Stimulated activated memory B cell treated with anti-CD40 and anti-IgM and Interleukin-4, amounts not matched to agents 10 μg/mL and 1 μg/mL and 100 μg/mL, for 72 hours (primary cell): Measurements from ENCODE around the gene CTDP1.

ENCODE experiments used
- ATAC-seq: fragments of 150-1000 bp; cut with Tn5 transposase; 2 replicates; pipeline ENCODE4 v1.10.0; 2021
- H3K27ac Mint-ChIP-seq: one replicate; pipeline ENCODE4 v1.8.0; 2022; ENCODE audit warnings: mild to moderate bottlenecking, mixed read lengths
- H3K27me3 Mint-ChIP-seq: one replicate; pipeline ENCODE4 v1.8.0; 2022; ENCODE audit warnings: mixed read lengths
- H3K36me3 Mint-ChIP-seq: one replicate; pipeline ENCODE4 v1.8.0; 2022; ENCODE audit warnings: mixed read lengths
- H3K4me1 Mint-ChIP-seq: one replicate; pipeline ENCODE4 v1.8.0; 2022; ENCODE audit warnings: mixed read lengths
- H3K4me3 Mint-ChIP-seq: one replicate; pipeline ENCODE4 v1.8.0; 2022; ENCODE audit warnings: mild to moderate bottlenecking, moderate library complexity, mixed read lengths
- H3K9me3 Mint-ChIP-seq: one replicate; pipeline ENCODE4 v1.8.0; 2022; ENCODE audit warnings: mixed read lengths

Gene CTDP1

GRCh38 chr18:79641722-79642497 lies 37.7 kb upstream of the CTDP1 start:
- peaks cover 26% of the 10 kb centered on the region for H3K4me1 Mint-ChIP-seq
- H3K27ac Mint-ChIP-seq: peak overlapping the region; percentile 44
- no peaks in the 10 kb centered on the region for H3K36me3 Mint-ChIP-seq
- no peak overlapping the region for H3K4me3 Mint-ChIP-seq
- ATAC-seq: no peak
- no peaks in the 10 kb centered on the region for H3K9me3 Mint-ChIP-seq
- no peaks in the 10 kb centered on the region for H3K27me3 Mint-ChIP-seq

DNA sequence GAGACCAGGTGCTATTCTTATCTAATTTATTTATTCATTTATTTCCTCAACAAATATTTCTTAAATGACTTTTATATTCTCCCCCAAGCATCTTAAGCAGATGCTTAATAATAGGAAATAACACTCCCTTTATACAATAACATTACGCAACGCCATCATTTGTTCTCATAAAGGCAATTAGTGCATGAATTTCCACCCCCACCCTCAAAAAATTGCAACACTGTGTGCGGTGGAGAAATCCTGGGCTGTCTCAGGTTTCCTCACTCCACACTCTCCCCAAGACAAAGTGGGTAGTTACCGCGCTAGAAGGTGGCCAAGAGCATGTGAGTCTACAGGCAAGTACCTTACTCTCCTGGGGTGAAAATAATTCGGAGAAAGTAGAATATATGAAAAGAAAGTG lies 37.0 kb upstream of the CTDP1 start:
- no peak overlapping the region for H3K4me3 Mint-ChIP-seq
- peaks cover 26% of the 10 kb centered on the region for H3K4me1 Mint-ChIP-seq
- no peaks in the 10 kb centered on the region for H3K36me3 Mint-ChIP-seq
- peak overlapping the region; percentile 44 for H3K27ac Mint-ChIP-seq
- no peaks in the 10 kb centered on the region for H3K9me3 Mint-ChIP-seq
- H3K27me3 Mint-ChIP-seq: no peaks in the 10 kb centered on the region
- ATAC-seq: no peak

GRCh38 chr18:79643054-79643984 lies 36.3 kb upstream of the CTDP1 start:
- Mint-ChIP-seq H3K36me3 (no peaks in the 10 kb centered on the region), H3K27me3 (no peaks in the 10 kb centered on the region), H3K27ac (peak overlapping the region; percentile 44), H3K4me3 (no peak overlapping the region), H3K9me3 (no peaks in the 10 kb centered on the region), H3K4me1 (peaks cover 26% of the 10 kb centered on the region)
- peak; percentile 67 for ATAC-seq

DNA sequence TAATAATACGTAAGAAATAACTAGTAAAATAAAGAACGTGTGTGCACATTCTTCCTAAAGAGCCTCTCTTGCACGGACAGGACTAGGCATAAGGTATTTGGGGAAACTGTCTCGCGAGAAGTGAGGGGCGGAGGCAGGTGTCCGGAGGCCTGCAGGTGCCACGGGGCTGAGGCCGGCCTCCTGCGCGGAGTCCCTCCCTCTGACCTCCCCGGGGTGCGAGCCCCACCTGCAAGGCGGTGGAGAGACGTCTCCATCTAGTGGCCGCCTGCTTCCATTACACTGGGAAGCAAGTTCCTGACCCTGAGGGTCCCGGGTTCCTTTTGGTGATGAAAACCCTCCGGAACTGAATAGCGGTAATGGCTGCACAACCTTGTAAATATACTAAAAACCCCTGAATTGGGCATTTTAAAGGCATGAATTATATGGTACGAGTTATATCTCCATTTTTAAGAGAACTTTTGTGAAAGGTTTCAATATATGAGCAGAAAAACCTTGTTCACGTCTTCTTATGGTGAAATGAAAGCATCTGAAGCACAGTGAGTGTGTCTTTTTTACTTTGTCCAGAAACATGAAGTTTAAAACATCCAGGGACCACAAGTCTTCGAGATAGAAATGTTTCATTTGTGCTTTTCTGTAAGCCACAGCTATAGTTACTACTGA lies 35.5 kb upstream of the CTDP1 start:
- Mint-ChIP-seq H3K27me3 (peaks cover 5% of the 10 kb centered on the region), H3K9me3 (no peaks in the 10 kb centered on the region), H3K36me3 (no peaks in the 10 kb centered on the region), H3K4me3 (no peak overlapping the region), H3K4me1 (peaks cover 26% of the 10 kb centered on the region), H3K27ac (peak overlapping the region; percentile 44)
- ATAC-seq: peak; percentile 81

- no peaks in the 10 kb centered on the region for H3K9me3 Mint-ChIP-seq
- no peak for ATAC-seq
- H3K27ac Mint-ChIP-seq: no peak overlapping the region
- H3K4me1 Mint-ChIP-seq: peaks cover 25% of the 10 kb centered on the region
- H3K36me3 Mint-ChIP-seq: no peaks in the 10 kb centered on the region
- no peak overlapping the region for H3K4me3 Mint-ChIP-seq
- H3K27me3 Mint-ChIP-seq: peaks cover 8% of the 10 kb centered on the region
Observed at GRCh38 chr18:79644666-79645057, 34.9 kb upstream of the CTDP1 start.

DNA sequence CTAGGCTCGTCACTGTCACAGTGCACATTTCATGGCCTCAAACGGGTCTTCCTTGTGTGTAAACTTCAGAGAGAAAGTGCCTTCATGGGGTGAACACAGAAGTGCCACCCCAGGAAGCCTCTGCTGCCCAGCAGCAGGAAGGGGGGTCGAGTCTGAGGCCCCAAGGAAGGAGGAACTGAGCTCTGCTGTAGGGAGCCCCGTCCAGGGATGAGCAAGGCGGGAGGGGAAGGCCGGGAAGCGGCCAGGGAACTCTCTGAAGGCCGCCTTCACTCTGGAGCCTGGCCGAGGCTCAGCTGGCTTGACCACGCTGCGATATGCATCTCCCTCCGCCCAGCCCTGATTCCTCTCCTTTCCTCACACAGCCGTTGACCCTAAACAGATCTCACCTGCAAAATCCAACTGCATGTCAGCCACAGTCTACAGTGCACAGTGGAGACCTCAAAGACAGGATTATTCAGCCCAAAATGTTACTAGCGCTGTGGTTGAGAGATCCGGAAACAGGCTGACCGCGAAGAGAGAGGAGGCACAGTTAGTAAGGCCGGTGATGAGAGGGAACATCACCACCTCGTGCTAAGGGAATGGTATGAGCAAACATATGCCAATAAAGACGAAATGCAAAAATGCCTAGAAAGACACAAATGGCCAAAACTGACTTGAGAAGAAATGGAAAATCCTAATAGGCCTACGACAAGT lies 34.2 kb upstream of the CTDP1 start:
- Mint-ChIP-seq H3K9me3 (no peaks in the 10 kb centered on the region), H3K27ac (no peak overlapping the region), H3K4me3 (no peak overlapping the region), H3K4me1 (peaks cover 18% of the 10 kb centered on the region), H3K27me3 (peaks cover 8% of the 10 kb centered on the region), H3K36me3 (no peaks in the 10 kb centered on the region)
- ATAC-seq: no peak

DNA sequence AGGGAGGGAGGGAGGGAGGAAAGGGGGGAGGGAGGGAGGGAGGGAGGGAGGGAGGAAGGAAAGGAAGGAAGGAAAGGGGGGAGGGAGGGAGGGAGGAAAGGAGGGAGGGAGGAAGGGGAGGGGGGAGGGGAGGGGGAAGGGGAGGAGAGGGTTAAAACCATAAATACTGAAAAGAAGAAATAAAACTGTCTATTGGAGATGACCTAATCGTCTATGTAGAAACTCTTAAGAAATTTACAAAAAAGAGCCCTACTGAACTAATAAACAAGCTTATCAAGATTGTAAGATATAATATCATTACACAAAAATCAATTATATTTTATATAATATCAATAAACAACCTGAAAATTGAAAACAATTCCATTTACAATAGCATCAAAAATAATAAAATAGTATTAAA lies 32.3 kb upstream of the CTDP1 start:
- no peak for ATAC-seq
- no peaks in the 10 kb centered on the region for H3K36me3 Mint-ChIP-seq
- no peaks in the 10 kb centered on the region for H3K9me3 Mint-ChIP-seq
- no peak overlapping the region for H3K4me3 Mint-ChIP-seq
- peaks cover 18% of the 10 kb centered on the region for H3K4me1 Mint-ChIP-seq
- peaks cover 8% of the 10 kb centered on the region for H3K27me3 Mint-ChIP-seq
- no peak overlapping the region for H3K27ac Mint-ChIP-seq

- no peak overlapping the region for H3K27ac Mint-ChIP-seq
- no peak overlapping the region for H3K4me3 Mint-ChIP-seq
- peaks cover 8% of the 10 kb centered on the region for H3K27me3 Mint-ChIP-seq
- H3K4me1 Mint-ChIP-seq: no peaks in the 10 kb centered on the region
- H3K36me3 Mint-ChIP-seq: peaks cover 5% of the 10 kb centered on the region
- ATAC-seq: no peak
- peaks cover 2% of the 10 kb centered on the region for H3K9me3 Mint-ChIP-seq
Observed at GRCh38 chr18:79650959-79651358, 28.6 kb upstream of the CTDP1 start.

GRCh38 chr18:79657342-79657996 lies 22.1 kb upstream of the CTDP1 start:
- H3K27ac Mint-ChIP-seq: no peak overlapping the region
- H3K36me3 Mint-ChIP-seq: peaks cover 7% of the 10 kb centered on the region
- no peak overlapping the region for H3K4me3 Mint-ChIP-seq
- no peak for ATAC-seq
- H3K4me1 Mint-ChIP-seq: no peaks in the 10 kb centered on the region
- H3K27me3 Mint-ChIP-seq: no peaks in the 10 kb centered on the region
- H3K9me3 Mint-ChIP-seq: peaks cover 6% of the 10 kb centered on the region

- Mint-ChIP-seq H3K4me1 (no peaks in the 10 kb centered on the region), H3K27ac (no peak overlapping the region), H3K36me3 (peaks cover 7% of the 10 kb centered on the region), H3K27me3 (no peaks in the 10 kb centered on the region), H3K4me3 (no peak overlapping the region), H3K9me3 (peaks cover 6% of the 10 kb centered on the region)
- no peak for ATAC-seq
Observed at GRCh38 chr18:79658366-79658765, 21.2 kb upstream of the CTDP1 start.

GRCh38 chr18:79659733-79660132 lies 19.9 kb upstream of the CTDP1 start:
- H3K9me3 Mint-ChIP-seq: peaks cover 9% of the 10 kb centered on the region
- peaks cover 8% of the 10 kb centered on the region for H3K27me3 Mint-ChIP-seq
- H3K36me3 Mint-ChIP-seq: peaks cover 7% of the 10 kb centered on the region
- ATAC-seq: no peak
- H3K27ac Mint-ChIP-seq: no peak overlapping the region
- no peaks in the 10 kb centered on the region for H3K4me1 Mint-ChIP-seq
- H3K4me3 Mint-ChIP-seq: no peak overlapping the region

GRCh38 chr18:79662034-79662433 lies 17.6 kb upstream of the CTDP1 start:
- Mint-ChIP-seq H3K27ac (no peak overlapping the region), H3K4me1 (no peaks in the 10 kb centered on the region), H3K4me3 (no peak overlapping the region), H3K27me3 (peaks cover 8% of the 10 kb centered on the region), H3K36me3 (no peaks in the 10 kb centered on the region), H3K9me3 (peaks cover 3% of the 10 kb centered on the region)
- ATAC-seq: no peak

GRCh38 chr18:79662439-79662838 lies 17.2 kb upstream of the CTDP1 start:
- no peaks in the 10 kb centered on the region for H3K4me1 Mint-ChIP-seq
- H3K9me3 Mint-ChIP-seq: peaks cover 3% of the 10 kb centered on the region
- H3K27ac Mint-ChIP-seq: no peak overlapping the region
- no peaks in the 10 kb centered on the region for H3K36me3 Mint-ChIP-seq
- ATAC-seq: no peak
- H3K4me3 Mint-ChIP-seq: no peak overlapping the region
- H3K27me3 Mint-ChIP-seq: peaks cover 8% of the 10 kb centered on the region

DNA sequence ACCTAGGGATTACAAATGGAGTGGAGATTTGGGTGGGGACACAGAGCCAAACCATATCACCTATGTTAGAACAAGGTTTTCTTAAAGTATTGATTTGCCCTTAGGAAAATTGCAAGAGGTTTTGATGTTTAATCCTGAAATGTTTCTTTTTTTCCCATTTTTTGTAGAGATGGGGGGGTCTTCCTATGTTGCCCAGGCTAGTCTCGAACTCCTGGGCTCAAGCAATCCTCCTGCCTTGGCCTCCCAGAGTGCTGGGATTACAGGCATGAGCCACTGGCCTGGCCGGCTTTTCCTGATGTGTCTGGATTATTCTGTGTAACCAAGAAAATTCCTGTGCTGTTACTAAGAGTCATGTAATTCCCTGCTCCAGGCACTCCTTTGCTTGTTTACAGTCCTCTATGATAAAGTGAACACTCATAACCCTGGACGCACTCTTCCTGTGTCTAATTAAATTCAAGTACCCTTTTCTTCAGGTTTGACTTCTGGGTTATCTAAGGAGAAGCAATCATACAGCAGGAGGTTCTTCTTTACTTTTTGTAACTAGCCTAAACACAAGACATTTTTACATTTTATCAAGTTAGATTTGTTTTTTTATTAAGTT lies 15.0 kb upstream of the CTDP1 start:
- no peak for ATAC-seq
- Mint-ChIP-seq H3K27ac (no peak overlapping the region), H3K4me3 (no peak overlapping the region), H3K27me3 (peaks cover 8% of the 10 kb centered on the region), H3K4me1 (no peaks in the 10 kb centered on the region), H3K9me3 (peaks cover 3% of the 10 kb centered on the region), H3K36me3 (no peaks in the 10 kb centered on the region)
